Endothelial cell of umbilical vein (primary cell): ENCODE measurements around the gene CACNA2D2. TPM values are rescaled to one million over a fixed set of nuclear protein-coding genes. Genes with fewer than 3 reads are reported as not detected.

Experiments used
- BruUV-seq: library from RNA; stranded (reverse); fragments of 400-500 nt; replicated peaks from 2 replicates; lab custom pipeline; 2021; lab: Mats Ljungman, UMichigan
- CTCF ChIA-PET: fragments of 300-600, 350-600 bp; sonication (Branson Sonifier 250); formaldehyde crosslinking; loops from one replicate; lab custom pipeline; 2021; ENCODE audit warnings: antibody characterized with exemption, inconsistent platforms; lab: Charles Lee
- POLR2A ChIA-PET: fragments of 300-600, 350-600 bp; sonication (Branson Sonifier 250); formaldehyde crosslinking; loops from one replicate; lab custom pipeline; 2021; ENCODE audit warnings: antibody characterized with exemption, inconsistent platforms; lab: Charles Lee
- DNase-seq: peaks from one replicate; pipeline ENCODE4 v3.0.0-alpha.2; 2011; ENCODE audit warnings: low read depth, low spot score
- FAIRE-seq: peaks from 2 replicates; lab custom pipeline; 2011; peaks lifted over from hg19 to GRCh38; lab: Jason Lieb, UNC
- H2AFZ ChIP-seq: 2 replicates; pipeline ENCODE4 v1.6.0; 2012; ENCODE audit warnings: low read depth, low read length, control low read depth, inconsistent platforms
- H3K27ac ChIP-seq: 2 replicates; pipeline ENCODE4 v1.5.1; 2011; ENCODE audit warnings: low read depth, mild to moderate bottlenecking, control low read depth, low read length, moderate library complexity; ENCODE audit not compliant: insufficient read depth
- H3K27me3 ChIP-seq, 2 experiments: 2 replicates each; pipeline versions ENCODE4 v1.6.0 to v1.6.1; 2011; ENCODE audit warnings: low read length in 2 of 2, mixed read lengths in 1 of 2; ENCODE audit not compliant: control insufficient read depth in 2 of 2, insufficient read depth in 2 of 2
- H3K36me3 ChIP-seq, 2 experiments: 2 replicates in 1 of 2; 3 replicates in 1 of 2; pipeline ENCODE4 v1.5.1; 2011; ENCODE audit warnings: low read length in 2 of 2, mild to moderate bottlenecking in 1 of 2, moderate library complexity in 1 of 2; ENCODE audit not compliant: control insufficient read depth in 2 of 2, insufficient read depth in 2 of 2; ENCODE audit errors: extremely low read depth in 1 of 2
- H3K4me1 ChIP-seq: 3 replicates; pipeline ENCODE4 v1.5.1; 2011; ENCODE audit warnings: mild to moderate bottlenecking, low read length; ENCODE audit not compliant: control insufficient read depth, insufficient read depth; ENCODE audit errors: extremely low read depth
- H3K4me2 ChIP-seq: 2 replicates; pipeline ENCODE4 v1.6.1; 2011; ENCODE audit warnings: low read length, control low read depth, mixed read lengths; ENCODE audit not compliant: insufficient read depth
- H3K4me3 ChIP-seq, 3 experiments: fragments of 200-600 bp in 1 of 3; sonication (generic), shearing (Covaris generic) in 1 of 3; replicated peaks in 1 of 3; 2 replicates each; pipeline ENCODE4 v1.5.1; 2011 to 2016; ENCODE audit warnings: control low read depth in 3 of 3, low read length in 3 of 3, mild to moderate bottlenecking in 2 of 3, inconsistent platforms in 1 of 3, low read depth in 1 of 3, moderate library complexity in 1 of 3; ENCODE audit not compliant: insufficient read depth in 1 of 3
- H3K79me2 ChIP-seq: 2 replicates; pipeline ENCODE4 v1.6.0; 2012; ENCODE audit warnings: low read length, inconsistent platforms; ENCODE audit not compliant: control insufficient read depth, insufficient read depth
- H3K9ac ChIP-seq: replicated peaks from 2 replicates; pipeline ENCODE3; 2011; ENCODE audit warnings: low read length, control low read depth; ENCODE audit not compliant: insufficient read depth; ENCODE audit errors: extremely low read depth
- H3K9me1 ChIP-seq: replicated peaks from 3 replicates; pipeline ENCODE4 v1.6.0; 2011; ENCODE audit warnings: mild to moderate bottlenecking, low read length; ENCODE audit not compliant: control insufficient read depth, insufficient read depth; ENCODE audit errors: extremely low read depth
- H3K9me3 ChIP-seq: replicated peaks from 2 replicates; pipeline ENCODE4 v1.5.1; 2012; ENCODE audit warnings: low read length, inconsistent platforms; ENCODE audit not compliant: control insufficient read depth, insufficient read depth
- H4K20me1 ChIP-seq: replicated peaks from 2 replicates; pipeline ENCODE3; 2011; ENCODE audit warnings: mild to moderate bottlenecking, low read length; ENCODE audit not compliant: control insufficient read depth, insufficient read depth; ENCODE audit errors: extremely low read depth
- CTCF ChIP-seq, 2 donors: IDR thresholded peaks; 1 replicate in 1 of 2; 2 replicates in 1 of 2; pipeline ENCODE4 v1.5.1; 2011; ENCODE audit warnings: low read length in 2 of 2, mild to moderate bottlenecking in 2 of 2, moderate library complexity in 2 of 2, control low read depth in 1 of 2, inconsistent platforms in 1 of 2, low read depth in 1 of 2; ENCODE audit not compliant: insufficient read depth in 1 of 2; ENCODE audit errors: extremely low read depth in 1 of 2
- EZH2 ChIP-seq: IDR thresholded peaks from 2 replicates; pipeline ENCODE4 v1.6.1; 2012; ENCODE audit warnings: borderline replicate concordance, low read depth, mild to moderate bottlenecking, moderate library complexity, low read length, inconsistent platforms; ENCODE audit not compliant: severe bottlenecking
- FOS ChIP-seq: IDR thresholded peaks from 2 replicates; pipeline ENCODE4 v1.6.1; 2011; ENCODE audit warnings: mild to moderate bottlenecking, low read length, moderate library complexity, borderline replicate concordance; ENCODE audit not compliant: insufficient read depth
- GATA2 ChIP-seq: IDR thresholded peaks from 2 replicates; pipeline ENCODE4 v1.7.0; 2011; ENCODE audit warnings: low read depth, mild to moderate bottlenecking, moderate library complexity, mixed read lengths, low read length; ENCODE audit not compliant: insufficient read length, insufficient read depth
- JUN ChIP-seq: IDR thresholded peaks from 2 replicates; pipeline ENCODE4 v1.6.1; 2011; ENCODE audit warnings: borderline replicate concordance, low read depth; ENCODE audit not compliant: insufficient read length, insufficient read depth
- MAX ChIP-seq: IDR thresholded peaks from 2 replicates; pipeline ENCODE4 v1.6.1; 2011; ENCODE audit not compliant: insufficient read depth, insufficient read length
- MYC ChIP-seq: IDR thresholded peaks from one replicate; pipeline ENCODE4 v1.6.1; 2011; ENCODE audit warnings: mild to moderate bottlenecking, low read depth, low read length
- POLR2A ChIP-seq: IDR thresholded peaks from 2 replicates; pipeline ENCODE4 v1.6.1; 2012; ENCODE audit warnings: low read depth, mild to moderate bottlenecking, control low read depth, low read length
- POLR2AphosphoS5 ChIP-seq: IDR thresholded peaks from 2 replicates; pipeline ENCODE4 v1.6.1; 2012; ENCODE audit warnings: low read depth, mild to moderate bottlenecking, control low read depth, low read length, moderate library complexity; ENCODE audit not compliant: insufficient read depth
- dilution Hi-C: fragments of 300-500 bp; cut with MboI; formaldehyde crosslinking; loops from one replicate; pipeline ENCODE4 v1.15.0; 2019; ENCODE audit warnings: low sequenced_read_pairs; ENCODE audit not compliant: extremely low pct_ligation_motif_present
- intact Hi-C: fragments of 100-400 bp; cut with micrococcal nuclease; formaldehyde crosslinking; loops from one replicate; pipeline ENCODE4 v1.10.0; 2022
- polyA plus RNA-seq, 4 experiments: library from polyadenylated mRNA; depleted of rRNA in 3 of 4; stranded (reverse) in 3 of 4; unstranded in 1 of 4; fragments of >200 nt; gene quantifications; 2 replicates each; pipeline versions ENCODE4 v1.2.1 to v1.2.3, GENCODE V29; 2011 to 2012; ENCODE audit warnings: missing spikeins in 1 of 4
- total RNA-seq: library from RNA; stranded (reverse); gene quantifications from 2 replicates; pipeline ENCODE4 v1.2.3, GENCODE V29; 2021

The CACNA2D2 gene
- total and polyA plus RNA-seq, 2 donors (not counting 3 experiments of a cell fraction or from before 2014, with no cell fraction given) = 0.15 TPM; not detected in 1

GRCh38 chr3:50406487-50406886 is 96.9 kb downstream of the CACNA2D2 start:
- intact Hi-C loops (no loop called here), dilution Hi-C loops (no loop called here)
- Histone ChIP-seq H3K9ac (no peak overlapping the region), H3K4me2 (no peak overlapping the region), H2AFZ (no peak overlapping the region), H3K9me1 (no peaks in the 10 kb centered on the region), H3K36me3 (no peaks in the 10 kb centered on the region), H3K9me3 (no peaks in the 10 kb centered on the region), H3K4me1 (no peaks in the 10 kb centered on the region), H3K27me3 (no peaks in the 10 kb centered on the region), H3K79me2 (no peaks in the 10 kb centered on the region), H3K4me3 (no peak overlapping the region), H4K20me1 (no peaks in the 10 kb centered on the region), H3K27ac (no peak overlapping the region)
- TF ChIP-seq MAX = no peak
- no peak for TF ChIP-seq JUN
- no peak for TF ChIP-seq EZH2
- TF ChIP-seq POLR2AphosphoS5 = no peak
- no peak for TF ChIP-seq POLR2A
- TF ChIP-seq GATA2 = no peak
- TF ChIP-seq MYC = no peak
- no peak for TF ChIP-seq CTCF (IDR thresholded peaks at IDR 0.05; ENCODE audit: extremely low read depth in 1 of 2, insufficient read depth in 1 of 2, low read depth in 1 of 2, low read length in 2 of 2)
- no peak for TF ChIP-seq FOS
- DNase-seq (no peak), FAIRE-seq (no peak)
- POLR2A ChIA-PET = no interaction called here
- CTCF ChIA-PET = no interaction called here
- no TSS peak for BruUV-seq
